Measurements from ENCODE around the gene VARS2.

Gene VARS2

DNA sequence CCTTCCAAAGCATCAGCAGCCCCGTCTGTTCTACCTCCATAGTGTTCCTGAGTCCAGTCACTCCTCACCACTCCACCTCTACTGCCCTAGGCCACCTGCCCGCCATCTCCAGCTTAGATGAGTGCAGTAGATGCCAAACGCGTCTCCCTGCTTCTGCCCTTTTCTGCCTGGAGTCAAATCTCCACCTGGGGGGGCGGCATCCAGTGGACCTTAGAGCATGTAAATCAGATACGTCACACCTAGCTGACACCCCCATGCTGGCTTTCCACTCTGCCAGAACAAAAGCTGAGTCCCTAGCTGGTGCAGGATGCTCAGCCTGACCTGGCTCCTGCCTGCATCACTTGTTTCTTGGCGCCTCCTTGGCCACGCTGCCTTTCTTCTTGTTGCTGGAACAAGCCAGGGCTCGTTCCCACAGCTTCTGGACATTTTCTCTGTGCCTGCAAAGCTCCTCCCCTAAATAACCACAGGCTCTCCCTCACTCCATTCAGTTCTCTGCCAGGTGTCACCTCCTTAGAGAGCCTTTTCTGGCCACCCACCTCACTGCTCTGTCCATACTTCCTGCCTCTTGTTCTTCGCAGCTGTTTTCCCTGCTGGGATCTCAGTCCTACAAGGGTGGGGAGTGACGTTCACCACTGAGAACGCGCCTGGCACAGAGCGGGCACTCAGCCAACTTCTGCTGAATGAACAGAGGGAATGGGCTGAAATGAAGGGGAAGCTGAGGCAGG is 24.0 kb upstream of the VARS2 start:
- TF ChIP-seq EP300 (IDR thresholded peaks at IDR 0.05; ENCODE audit: borderline replicate concordance) (no peak), EGR1 (IDR thresholded peaks at IDR 0.05) (no peak), ZBTB7A (IDR thresholded peaks at IDR 0.05; ENCODE audit: low read depth) (no peak), CREB1 (IDR thresholded peaks at IDR 0.05; ENCODE audit: low read depth) (no peak), REST (IDR thresholded peaks at IDR 0.05; ENCODE audit: low read depth) (no peak), TEAD4 (IDR thresholded peaks at IDR 0.05) (no peak), YY1 (IDR thresholded peaks at IDR 0.05; ENCODE audit: low read depth) (no peak)

- no peak for TF ChIP-seq CEBPB (IDR thresholded peaks at IDR 0.05)
- no peak for TF ChIP-seq FOXM1 (IDR thresholded peaks at IDR 0.05; ENCODE audit: borderline replicate concordance, low read depth)
- TF ChIP-seq YY1 (IDR thresholded peaks at IDR 0.05; ENCODE audit: low read depth): no peak
- TF ChIP-seq REST (IDR thresholded peaks at IDR 0.05; ENCODE audit: low read depth): no peak
- no peak for TF ChIP-seq TAF1 (IDR thresholded peaks at IDR 0.05; ENCODE audit: low read depth)
- TF ChIP-seq USF1 (IDR thresholded peaks at IDR 0.05): no peak
- TF ChIP-seq TEAD4 (IDR thresholded peaks at IDR 0.05): no peak
- no peak for TF ChIP-seq ZBTB7A (IDR thresholded peaks at IDR 0.05; ENCODE audit: low read depth)
- no peak for TF ChIP-seq EP300 (IDR thresholded peaks at IDR 0.05; ENCODE audit: borderline replicate concordance)
- TF ChIP-seq CREB1 (IDR thresholded peaks at IDR 0.05; ENCODE audit: low read depth): no peak
- no peak for TF ChIP-seq RAD21 (IDR thresholded peaks at IDR 0.05; ENCODE audit: low read depth)
- TF ChIP-seq EGR1 (IDR thresholded peaks at IDR 0.05): no peak
- no peak for TF ChIP-seq NFIC (IDR thresholded peaks at IDR 0.05)
- TF ChIP-seq, protein P1, sequence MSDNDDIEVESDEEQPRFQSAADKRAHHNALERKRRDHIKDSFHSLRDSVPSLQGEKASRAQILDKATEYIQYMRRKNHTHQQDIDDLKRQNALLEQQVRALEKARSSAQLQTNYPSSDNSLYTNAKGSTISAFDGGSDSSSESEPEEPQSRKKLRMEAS (IDR thresholded peaks at IDR 0.05): no peak
These were observed 23.2 kb upstream of the VARS2 start for GRCh38 chr6:30890646-30891449.

DNA sequence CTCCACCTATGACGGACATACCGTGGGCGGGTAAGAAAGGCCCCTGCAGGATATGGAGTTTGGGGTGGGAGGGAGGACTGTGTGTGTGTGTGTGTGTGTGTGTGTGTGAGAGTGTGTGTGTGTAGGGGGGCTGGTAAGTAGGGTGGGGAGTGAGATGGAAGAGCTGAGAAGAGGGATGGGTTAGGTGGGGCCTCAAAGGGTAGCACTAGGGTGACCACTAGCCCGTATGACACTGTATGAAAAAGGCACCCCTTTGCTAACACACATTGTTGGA is 22.7 kb upstream of the VARS2 start:
- TF ChIP-seq TCF12 (IDR thresholded peaks at IDR 0.05; ENCODE audit: low read depth) (no peak), CEBPB (IDR thresholded peaks at IDR 0.05) (no peak), EP300 (IDR thresholded peaks at IDR 0.05; ENCODE audit: borderline replicate concordance) (no peak), YY1 (IDR thresholded peaks at IDR 0.05; ENCODE audit: low read depth) (no peak), CREB1 (IDR thresholded peaks at IDR 0.05; ENCODE audit: low read depth) (no peak), USF1 (IDR thresholded peaks at IDR 0.05) (no peak), NFIC (IDR thresholded peaks at IDR 0.05) (no peak), EGR1 (IDR thresholded peaks at IDR 0.05) (no peak), TEAD4 (IDR thresholded peaks at IDR 0.05) (no peak), REST (IDR thresholded peaks at IDR 0.05; ENCODE audit: low read depth) (no peak), FOXM1 (IDR thresholded peaks at IDR 0.05; ENCODE audit: borderline replicate concordance, low read depth) (no peak), ZBTB7A (IDR thresholded peaks at IDR 0.05; ENCODE audit: low read depth) (no peak), RAD21 (IDR thresholded peaks at IDR 0.05; ENCODE audit: low read depth) (no peak), TAF1 (IDR thresholded peaks at IDR 0.05; ENCODE audit: low read depth) (no peak)
- TF ChIP-seq, protein P1 (IDR thresholded peaks at IDR 0.05): no peak

Data from Ishikawa (cell line).